NCI-H146 treated with DMSO at 0.1 percent for 48 hours (cell line): ENCODE measurements around the gene PRKCA.
"Not testable (repeated sequence)": the region's sequence is repeated elsewhere in the genome, so short reads cannot be mapped to it uniquely, and the experiment has no call there.

Experiments used
- DNase-seq: peaks from one replicate; lab custom pipeline; 2025; ENCODE audit not compliant: unreplicated experiment; lab: John Stamatoyannopoulos, UW

Gene PRKCA

DNA sequence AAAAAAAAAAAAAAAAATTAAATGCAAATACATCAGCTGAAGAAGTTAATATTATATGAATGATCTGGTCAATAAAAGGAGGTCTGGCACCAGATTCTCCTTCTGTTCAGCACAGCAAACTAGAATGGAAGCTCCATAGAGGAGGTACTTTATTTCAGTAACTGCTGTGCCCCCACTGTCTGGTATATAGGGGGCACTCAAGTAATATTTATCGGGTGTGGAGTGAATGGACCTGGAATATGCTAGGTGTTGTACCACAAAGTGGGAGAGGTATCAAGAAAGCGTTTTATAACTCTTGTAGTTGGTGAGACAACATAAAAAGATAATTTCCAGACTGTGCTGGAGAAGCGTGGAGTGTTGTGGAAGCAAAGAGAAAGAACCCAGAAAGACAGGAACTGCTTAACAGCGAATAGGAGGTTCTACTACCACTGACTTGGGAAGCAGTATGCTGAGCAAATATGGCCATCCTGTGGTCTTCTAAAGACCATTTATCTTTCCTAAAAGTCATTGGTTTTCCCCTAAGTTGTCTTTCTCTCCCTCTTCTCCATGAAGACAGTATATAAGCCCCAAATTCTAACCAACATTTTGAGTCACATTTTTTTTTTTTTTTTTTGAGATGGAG lies 12.2 kb upstream of the PRKCA start:
- no peak for DNase-seq

DNA sequence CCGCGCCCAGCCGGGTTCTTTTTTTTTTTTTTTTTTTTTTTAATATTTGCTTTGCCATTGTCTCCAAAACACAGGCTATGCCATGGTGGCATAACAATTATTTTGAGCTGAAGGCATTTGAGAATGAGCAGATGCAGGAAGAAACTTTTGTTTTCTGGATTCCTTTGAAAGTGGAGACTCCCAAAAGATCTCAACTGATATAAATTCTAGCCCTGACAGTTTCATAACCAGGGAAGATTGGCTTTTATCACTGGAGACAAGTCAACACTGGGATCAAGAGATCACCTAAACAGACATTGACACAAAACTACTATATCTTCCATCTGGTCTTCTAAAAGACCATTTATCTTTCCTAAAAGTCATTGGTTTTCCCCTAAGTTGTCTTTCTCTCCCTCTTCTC lies 10.1 kb upstream of the PRKCA start:
- DNase-seq = no peak

DNA sequence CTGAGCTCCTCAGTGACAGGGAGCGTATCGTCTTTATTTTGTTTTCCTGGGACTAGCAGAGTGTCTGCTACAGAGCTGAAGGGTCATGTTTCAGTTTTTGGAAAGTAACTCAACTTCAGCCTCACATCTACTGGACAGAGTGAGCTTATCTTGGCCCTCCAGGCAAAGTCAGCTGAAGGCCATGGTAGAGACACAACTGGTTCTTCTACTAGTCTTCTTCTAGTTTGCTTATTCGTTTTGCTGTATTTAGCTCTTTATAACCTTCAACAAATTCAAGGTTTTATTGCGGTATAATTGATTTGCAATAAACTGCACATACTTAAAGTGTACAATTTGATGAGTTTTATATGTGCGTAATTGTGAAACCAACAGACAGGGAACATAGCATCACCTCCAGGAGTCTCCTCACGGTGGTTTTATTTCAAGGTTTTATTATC lies 6.1 kb upstream of the PRKCA start:
- DNase-seq = no peak

DNA sequence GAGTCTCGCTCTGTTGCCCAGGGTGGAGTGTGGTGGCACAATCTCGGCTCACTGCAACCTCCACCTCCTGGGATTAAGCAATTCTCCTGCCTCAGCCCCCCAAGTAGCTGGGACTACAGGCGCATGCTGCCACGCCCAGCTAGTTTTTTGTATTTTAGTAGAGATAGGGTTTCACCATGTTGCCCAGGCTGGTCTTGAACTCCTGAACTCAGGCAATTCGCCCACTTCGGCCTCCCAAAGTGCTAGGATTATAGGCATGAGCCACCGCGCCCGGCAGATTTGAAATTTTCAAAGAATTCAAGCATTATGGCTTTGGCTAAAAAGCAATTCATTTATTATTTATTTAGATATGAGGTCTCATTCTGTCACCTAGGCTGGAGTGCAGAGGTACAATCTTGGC lies 5.0 kb upstream of the PRKCA start:
- not testable (repeated sequence) for DNase-seq

DNA sequence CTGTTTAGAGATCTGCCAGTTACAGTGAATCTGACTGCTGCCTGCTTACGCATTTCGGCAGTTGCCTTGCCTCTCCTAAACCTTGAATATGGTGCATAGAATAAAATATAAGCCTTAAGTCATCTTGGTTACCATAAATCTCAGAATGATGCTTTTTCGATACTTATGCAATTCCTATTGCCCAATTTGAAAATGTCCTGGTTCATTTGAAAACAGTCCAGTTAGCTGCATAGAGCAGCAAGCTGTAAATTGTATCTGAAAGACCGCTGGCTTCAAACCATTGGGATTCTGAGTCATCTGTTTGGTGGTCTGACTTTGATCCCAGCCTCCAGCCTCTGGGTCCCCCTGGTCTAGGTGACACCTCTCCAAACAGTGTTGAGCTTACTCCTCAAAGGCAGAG lies 2.7 kb upstream of the PRKCA start:
- DNase-seq = no peak

DNA sequence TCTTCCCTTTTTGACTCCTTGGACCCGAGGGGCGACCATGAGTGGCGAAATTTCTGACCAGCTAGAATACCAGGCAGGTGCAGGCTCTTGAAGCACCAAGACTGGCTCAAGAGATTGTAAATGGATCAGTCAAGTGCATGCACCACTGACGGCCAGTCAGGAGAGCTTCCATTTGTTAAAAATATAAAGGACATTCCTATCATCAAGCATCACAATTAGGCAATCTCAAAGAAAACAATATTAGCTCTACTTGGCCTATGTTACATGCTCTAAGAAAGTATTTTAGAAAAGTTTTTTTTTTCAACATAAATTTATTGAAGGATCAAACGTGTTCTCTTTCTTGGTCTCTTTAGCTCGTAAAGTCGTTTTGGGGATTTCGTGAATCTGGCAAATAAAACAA lies 1.5 kb upstream of the PRKCA start:
- no peak for DNase-seq

DNA sequence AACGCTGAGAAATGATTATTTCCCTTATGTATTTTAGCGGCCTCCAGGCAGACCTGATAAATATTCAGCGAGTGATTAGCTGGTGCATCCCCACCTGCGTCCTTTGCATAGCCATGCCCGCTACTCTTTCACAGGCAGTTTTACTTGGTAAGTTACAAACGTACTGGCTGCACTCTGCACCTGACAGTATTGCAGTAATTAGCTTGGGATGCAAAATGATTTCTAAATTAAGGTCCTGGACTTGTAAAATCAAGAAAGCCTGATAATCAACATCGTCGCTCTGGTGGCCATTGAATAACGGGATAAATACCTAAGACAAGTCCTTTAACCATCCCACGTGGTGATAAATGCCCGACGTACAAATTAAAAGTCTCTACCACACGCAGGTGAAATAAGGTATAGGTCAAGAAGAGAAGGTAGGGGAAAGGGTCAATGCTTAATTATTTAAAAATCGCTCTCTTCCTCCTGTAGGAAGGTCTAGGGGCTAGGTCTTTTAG lies 998 bp upstream of the PRKCA start:
- DNase-seq = no peak

DNA sequence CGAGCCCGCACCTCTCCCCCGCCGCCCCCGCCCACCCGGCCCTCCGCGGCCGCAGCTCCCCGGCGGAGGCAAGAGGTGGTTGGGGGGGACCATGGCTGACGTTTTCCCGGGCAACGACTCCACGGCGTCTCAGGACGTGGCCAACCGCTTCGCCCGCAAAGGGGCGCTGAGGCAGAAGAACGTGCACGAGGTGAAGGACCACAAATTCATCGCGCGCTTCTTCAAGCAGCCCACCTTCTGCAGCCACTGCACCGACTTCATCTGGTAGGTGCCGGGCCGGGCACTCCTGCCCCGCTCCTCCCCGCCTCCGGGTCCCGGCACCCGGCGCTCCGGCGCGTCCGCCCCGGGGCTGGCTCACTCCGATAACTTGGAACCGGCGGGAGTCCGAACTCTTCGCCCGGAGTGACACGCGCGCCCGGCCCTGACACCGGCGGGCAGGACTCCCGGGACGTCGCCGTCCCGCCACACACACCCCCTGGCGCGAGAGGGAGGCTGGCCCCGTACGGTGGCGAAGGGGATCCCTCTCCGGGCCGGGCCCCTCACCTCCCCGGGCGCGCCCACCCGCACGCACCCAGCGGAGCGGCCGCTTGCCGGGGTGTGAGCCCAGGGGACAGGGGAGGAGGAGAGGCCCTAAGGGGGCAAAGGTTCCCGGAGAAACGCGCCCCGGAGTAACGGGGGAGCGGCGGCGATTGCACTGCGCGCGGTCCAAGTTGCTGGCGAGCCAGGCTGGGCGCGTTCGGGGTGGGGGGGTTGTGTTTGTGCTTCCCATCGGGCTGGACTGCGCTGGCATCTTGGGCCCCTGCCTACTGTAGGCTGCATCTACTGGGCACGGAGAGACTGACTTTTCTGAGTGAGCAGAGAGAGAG lies 581 bp downstream of the PRKCA start:
- DNase-seq = no peak

DNA sequence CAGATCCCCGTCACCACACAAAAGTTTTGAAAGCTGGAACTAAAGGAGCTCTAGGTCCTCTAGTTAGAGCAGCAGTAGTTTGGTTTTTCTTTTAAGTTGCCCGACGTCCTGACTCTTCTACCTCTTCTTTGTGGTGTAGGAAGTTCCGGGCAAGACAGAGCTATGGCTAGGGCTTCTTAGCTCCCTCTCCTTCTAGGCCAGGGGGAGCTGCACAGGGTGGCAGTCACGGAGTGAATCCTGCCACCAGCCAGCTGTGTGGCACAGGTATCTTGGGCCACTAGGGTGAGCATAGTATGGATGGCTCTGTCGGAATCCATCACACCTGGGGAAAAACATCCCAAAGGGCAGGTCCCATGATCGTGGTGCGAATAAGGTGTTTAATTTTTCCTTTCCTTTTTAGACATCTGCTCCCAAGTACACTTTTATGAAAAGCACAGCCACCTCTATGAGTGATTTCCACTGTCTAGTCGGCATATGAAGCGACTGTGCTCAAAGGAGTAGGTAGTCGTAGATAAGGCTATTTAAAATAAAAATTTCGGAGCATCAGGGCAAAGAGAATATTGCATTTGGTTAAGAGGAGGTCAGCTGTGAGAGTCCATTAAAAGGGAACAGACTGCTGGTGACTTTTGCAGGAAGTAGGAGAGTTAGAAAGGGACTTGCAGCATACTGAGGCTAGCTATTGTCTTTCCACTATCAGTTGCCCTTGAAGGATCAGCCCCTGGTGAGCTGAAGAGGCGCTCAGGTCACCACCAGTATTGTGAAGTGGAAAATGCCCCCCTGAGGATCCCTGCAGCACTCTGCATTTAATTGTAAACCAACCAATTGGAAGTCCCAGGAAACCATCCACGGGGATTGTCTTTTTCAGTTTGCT lies 2.1 kb downstream of the PRKCA start:
- DNase-seq = no peak

DNA sequence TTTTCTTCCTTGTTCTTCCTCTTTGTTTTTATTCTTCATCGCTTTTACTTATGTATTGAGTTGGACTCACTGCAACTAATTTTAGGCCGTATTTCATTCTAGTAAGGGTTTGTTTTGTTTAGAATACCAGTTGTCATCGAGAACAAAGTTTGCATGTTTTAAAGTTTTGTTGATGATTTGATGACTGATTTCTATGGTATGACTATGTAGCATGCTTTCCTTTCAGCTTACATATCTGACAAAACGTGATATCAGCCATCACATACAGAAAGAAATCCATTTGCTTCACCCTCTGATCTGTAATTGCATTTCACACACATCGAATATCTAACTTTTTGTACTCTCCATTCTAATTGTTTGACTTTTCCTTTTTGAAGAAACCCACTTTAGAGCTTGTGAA lies 4.0 kb downstream of the PRKCA start:
- no peak for DNase-seq

DNA sequence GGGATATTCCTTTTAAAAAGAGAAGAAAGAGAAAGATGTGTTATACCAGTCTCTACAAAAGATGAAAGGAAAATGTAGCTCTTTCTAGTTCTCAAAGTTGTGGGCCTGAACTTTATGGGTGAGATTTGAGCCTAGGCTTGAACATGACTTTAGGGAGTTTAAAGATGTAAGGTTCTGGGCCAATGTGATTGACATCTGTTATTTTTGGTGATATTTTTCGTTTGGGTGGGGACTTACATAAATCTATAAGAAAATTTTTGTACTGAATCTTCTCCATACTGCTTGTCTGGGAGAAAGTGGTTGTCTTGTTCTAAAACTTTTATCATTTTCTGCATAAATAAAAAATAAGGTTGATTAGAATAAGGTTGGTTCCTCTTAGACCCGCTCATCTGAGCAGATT lies 4.8 kb downstream of the PRKCA start:
- DNase-seq = no peak

DNA sequence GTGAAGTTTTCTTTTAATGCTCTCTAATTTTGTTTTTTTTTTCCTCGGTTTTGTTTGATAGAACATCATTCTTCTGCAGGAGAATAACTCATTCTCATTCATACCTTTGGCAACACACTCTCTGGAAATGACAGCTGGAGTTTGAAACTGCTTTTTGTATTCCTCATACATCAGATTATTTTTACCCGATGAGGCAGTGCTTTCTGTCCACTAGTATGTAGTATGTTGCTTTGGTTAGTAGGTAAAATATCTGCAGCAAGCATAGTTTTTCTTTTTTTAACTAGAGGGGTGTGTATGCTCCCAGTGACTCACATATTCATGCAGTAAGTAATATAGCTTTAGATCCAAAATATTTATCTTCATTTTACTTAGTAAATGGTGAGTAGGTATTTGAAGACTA lies 6.4 kb downstream of the PRKCA start:
- no peak for DNase-seq

DNA sequence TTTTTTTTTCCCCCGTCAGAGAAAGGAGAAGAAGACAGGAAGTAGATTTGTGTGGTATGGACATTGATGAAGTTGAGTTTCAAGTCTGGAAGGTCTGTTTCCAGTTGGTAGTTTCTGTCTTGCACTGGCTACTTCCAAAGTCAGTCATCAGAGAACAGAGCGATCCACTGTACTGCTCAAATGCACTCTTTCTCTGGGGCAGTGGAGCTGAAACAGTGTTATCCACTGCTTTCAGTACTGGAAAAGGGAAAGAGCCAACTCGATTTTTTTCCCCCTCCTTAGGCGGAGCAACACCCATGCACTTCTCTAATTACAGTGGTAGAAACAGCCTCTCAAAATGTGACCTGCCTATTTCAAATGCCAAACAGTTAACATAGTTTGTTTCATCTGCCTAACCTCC lies 7.4 kb downstream of the PRKCA start:
- no peak for DNase-seq

DNA sequence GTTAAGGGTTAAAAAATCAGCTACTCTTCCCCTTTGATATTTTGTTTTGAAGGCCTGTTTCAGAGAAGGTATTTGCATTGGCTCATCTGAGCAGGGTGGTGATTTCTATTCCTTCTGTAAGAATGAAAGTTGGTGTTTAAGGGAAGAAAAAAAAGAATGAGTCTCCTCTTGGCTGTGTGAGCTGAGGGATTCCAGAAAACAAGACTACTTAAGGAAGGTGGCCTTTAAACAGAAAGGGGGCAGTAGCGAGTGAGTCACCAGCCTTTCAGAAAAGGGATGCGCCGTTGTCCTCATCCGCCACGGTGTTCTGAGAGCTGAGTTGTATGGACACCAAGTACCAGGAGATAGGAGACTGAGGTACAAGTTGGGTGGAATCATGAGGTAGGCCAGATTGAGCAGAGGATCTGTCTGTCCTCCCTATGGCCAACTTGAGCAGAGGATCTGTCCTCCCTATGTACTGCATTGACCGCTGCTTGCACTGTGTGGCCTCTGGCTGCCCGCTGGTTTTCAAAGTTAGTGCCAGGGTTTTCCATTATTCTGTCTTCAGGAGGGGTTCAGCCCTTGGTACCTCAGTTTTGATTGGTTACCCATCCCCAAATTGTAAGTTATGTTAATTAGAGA lies 8.2 kb downstream of the PRKCA start:
- DNase-seq = no peak

DNA sequence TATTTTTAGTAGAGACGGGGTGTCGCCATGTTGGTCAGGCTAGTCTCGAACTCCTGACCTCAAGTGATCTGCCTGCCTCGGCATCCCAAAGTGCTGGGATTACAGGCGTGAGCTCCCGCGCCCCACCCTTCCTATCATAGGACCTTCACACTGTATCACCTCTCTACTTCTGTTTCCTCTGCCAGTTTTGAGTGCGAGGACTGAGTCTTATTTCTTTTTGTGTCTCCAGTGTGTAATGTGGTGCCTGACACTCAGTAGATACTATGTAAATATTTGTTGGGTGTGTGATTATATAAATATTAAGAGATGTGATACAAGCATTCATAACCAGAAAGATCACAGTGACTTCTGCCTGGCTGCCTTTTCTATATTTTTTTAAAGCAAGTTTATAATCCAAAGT lies 10.5 kb downstream of the PRKCA start:
- DNase-seq = no peak

DNA sequence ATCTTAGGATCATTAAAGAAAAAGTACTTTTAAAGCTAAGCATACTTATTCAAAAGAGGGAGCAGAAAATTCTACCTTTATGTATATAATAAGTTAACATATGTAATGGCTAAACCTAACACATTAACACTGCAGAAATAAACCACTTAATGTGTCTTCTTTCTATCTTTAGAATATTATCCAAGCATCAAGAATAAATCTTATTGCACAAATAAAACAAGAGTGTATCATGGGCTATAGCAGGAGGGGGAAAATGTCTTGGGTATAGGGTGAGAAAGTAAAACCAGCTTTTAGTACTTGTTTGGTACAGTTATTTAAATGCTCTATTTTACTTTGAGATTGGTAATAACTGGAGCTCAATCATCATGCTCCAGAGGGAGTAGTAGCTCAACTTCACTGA lies 10.9 kb downstream of the PRKCA start:
- DNase-seq = no peak

DNA sequence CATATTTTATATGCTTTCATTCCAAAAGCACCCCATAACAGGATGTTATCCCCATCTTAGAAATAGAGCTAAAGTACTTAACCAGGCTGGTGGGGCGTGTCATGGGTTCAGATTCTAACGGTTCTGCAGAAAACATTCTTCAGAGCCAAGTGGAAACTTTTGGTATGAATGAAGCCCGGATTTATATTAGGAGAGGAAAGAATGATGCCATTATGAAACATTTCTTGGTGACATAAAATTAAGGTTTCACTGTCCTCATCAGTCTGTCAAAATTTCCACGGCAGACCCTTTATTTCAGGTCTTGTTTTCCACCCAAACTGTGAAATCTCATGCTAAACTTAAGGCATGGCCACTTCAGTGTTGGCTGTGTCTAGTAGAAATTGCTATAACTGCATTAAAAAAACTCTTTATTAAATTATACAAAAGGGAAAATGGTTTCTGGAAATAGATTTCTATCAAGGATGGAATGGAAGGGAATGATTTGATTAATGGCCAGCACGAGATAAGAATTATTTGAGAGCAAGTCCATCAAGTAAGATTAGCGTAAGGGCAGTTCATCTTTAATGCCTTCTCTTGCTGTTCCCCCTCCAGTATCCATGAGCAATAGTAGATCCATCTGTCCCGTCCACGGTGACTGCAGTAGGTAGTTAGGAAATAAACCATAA lies 11.7 kb downstream of the PRKCA start:
- no peak for DNase-seq

DNA sequence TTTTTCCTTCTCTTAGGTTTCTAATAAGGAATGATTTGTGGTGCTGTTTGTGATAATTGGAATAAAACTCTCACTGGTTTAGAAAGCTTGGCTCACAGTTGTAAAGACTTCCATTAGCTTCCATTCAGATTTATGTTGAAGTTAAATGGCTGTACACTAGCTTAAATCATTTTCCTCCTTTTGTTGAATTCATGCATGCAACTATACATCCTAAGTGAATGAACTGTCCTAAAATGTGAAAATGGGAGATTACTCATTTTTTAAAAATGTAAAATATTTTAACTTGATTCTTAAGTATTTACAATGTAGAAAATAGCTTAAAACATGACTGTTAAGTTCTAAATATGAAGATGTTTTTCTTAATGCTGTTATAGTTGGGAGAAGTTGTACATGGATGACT lies 15.2 kb downstream of the PRKCA start:
- DNase-seq = no peak

DNA sequence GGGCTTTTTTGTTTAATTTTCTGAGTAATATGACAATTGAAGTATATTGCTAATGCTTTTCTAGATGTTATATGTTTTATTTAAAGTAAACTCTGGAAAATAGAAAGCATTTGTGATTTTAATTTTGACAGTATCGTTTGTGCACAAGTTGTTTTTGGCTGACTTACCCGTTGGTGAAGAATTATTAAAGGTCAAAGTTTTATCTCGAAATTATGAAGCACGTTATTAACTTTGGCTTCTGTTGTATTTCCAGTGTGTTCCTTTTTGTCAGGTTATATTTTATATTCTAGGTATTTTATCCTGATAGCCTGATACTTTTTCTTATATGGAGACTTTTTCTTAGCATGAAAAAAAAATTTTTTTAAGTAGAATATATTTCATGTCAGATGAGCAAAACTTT lies 16.8 kb downstream of the PRKCA start:
- no peak for DNase-seq

DNA sequence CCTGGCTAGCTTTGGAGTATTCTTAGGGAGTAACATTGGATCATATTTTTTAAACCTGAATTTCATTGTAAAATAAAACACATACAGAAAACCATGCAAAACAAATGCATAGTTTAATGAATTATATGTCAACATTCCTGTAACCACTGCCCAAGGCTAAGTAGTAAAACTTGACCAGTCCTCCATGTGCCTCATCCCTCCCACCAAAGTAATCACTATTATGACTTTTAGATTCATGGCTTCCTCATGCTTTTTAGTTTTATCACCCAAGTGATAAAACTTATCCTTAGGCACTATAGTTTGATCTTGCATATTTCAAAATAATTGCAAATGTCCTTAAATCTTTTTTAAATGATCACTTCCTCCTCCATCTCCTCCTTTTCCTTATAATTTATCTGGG lies 20.4 kb downstream of the PRKCA start:
- DNase-seq = no peak
